ENCODE results near the gene RECQL5. TPM values are rescaled to one million over a fixed set of nuclear protein-coding genes. Genes with fewer than 3 reads are reported as not detected.

Gene RECQL5
- total RNA-seq, 3 donors from 2014 or later = 29.3 to 41.9 (median 30.1) TPM

- Histone ChIP-seq H3K4me3 (no peak overlapping the region), H3K9me3 (no peaks in the 10 kb centered on the region), H3K4me1 (ENCODE audit: low read depth) (peaks cover 22% of the 10 kb centered on the region), H3K36me3 (ENCODE audit: low read depth) (no peaks in the 10 kb centered on the region)
- no peak for ATAC-seq
- no peak for TF ChIP-seq CTCF (IDR thresholded peaks at IDR 0.05)
- intact Hi-C loops (cut with DNase I, micrococcal nuclease) = no loop called here
- DNase-seq = no peak
These were observed 1.5 kb upstream of the RECQL5 start for GRCh38 chr17:75668489-75668888.

GRCh38 chr17:75667825-75668224, 871 bp upstream of the RECQL5 start:
- Histone ChIP-seq H3K9me3 (no peaks in the 10 kb centered on the region), H3K36me3 (ENCODE audit: low read depth) (no peaks in the 10 kb centered on the region), H3K4me3 (peak overlapping the region; percentile 93), H3K4me1 (ENCODE audit: low read depth) (peaks cover 22% of the 10 kb centered on the region)
- no peak for TF ChIP-seq CTCF (IDR thresholded peaks at IDR 0.05)
- intact Hi-C loops (cut with DNase I, micrococcal nuclease) = no loop called here
- DNase-seq = no peak
- no peak for ATAC-seq

GRCh38 chr17:75665981-75666380, 973 bp downstream of the RECQL5 start:
- no peaks in the 10 kb centered on the region for H3K36me3 ChIP-seq (ENCODE audit: low read depth)

GRCh38 chr17:75664099-75664549, 2.8 kb downstream of the RECQL5 start:
- no peak for TF ChIP-seq CTCF (IDR thresholded peaks at IDR 0.05)
- DNase-seq (no peak), ATAC-seq (peak; percentile 18)
- Histone ChIP-seq H3K4me1 (ENCODE audit: low read depth) (peaks cover 22% of the 10 kb centered on the region), H3K36me3 (ENCODE audit: low read depth) (no peaks in the 10 kb centered on the region), H3K9me3 (no peaks in the 10 kb centered on the region), H3K4me3 (no peak overlapping the region)
- intact Hi-C loops (cut with DNase I, micrococcal nuclease) = no loop called here

More at GRCh38 chr17:75665981-75666380, 973 bp downstream of the RECQL5 start:
- intact Hi-C loops (cut with DNase I, micrococcal nuclease) = no loop called here
- DNase-seq (no peak), ATAC-seq (no peak)
- H3K4me1 ChIP-seq (ENCODE audit: low read depth) = peaks cover 22% of the 10 kb centered on the region
- H3K4me3 ChIP-seq = no peak overlapping the region
- TF ChIP-seq CTCF (IDR thresholded peaks at IDR 0.05) = no peak
- H3K9me3 ChIP-seq = no peaks in the 10 kb centered on the region

GRCh38 chr17:75662511-75662910, 4.4 kb downstream of the RECQL5 start:
- Histone ChIP-seq H3K4me3 (no peak overlapping the region), H3K9me3 (no peaks in the 10 kb centered on the region), H3K36me3 (ENCODE audit: low read depth) (no peaks in the 10 kb centered on the region), H3K4me1 (ENCODE audit: low read depth) (peaks cover 12% of the 10 kb centered on the region)
- TF ChIP-seq CTCF (IDR thresholded peaks at IDR 0.05) = no peak
- intact Hi-C loops (cut with DNase I, micrococcal nuclease) = no loop called here
- DNase-seq (no peak), ATAC-seq (no peak)

GRCh38 chr17:75661531-75661930, 5.4 kb downstream of the RECQL5 start:
- no peaks in the 10 kb centered on the region for H3K9me3 ChIP-seq
- no peak for DNase-seq
- intact Hi-C loops (cut with DNase I, micrococcal nuclease) = no loop called here
- peaks cover 9% of the 10 kb centered on the region for H3K4me1 ChIP-seq (ENCODE audit: low read depth)
- H3K36me3 ChIP-seq (ENCODE audit: low read depth) = no peaks in the 10 kb centered on the region
- H3K4me3 ChIP-seq = no peak overlapping the region
- ATAC-seq = no peak
- no peak for TF ChIP-seq CTCF (IDR thresholded peaks at IDR 0.05)
